ENCODE measurements around the gene UHRF2.

DNA sequence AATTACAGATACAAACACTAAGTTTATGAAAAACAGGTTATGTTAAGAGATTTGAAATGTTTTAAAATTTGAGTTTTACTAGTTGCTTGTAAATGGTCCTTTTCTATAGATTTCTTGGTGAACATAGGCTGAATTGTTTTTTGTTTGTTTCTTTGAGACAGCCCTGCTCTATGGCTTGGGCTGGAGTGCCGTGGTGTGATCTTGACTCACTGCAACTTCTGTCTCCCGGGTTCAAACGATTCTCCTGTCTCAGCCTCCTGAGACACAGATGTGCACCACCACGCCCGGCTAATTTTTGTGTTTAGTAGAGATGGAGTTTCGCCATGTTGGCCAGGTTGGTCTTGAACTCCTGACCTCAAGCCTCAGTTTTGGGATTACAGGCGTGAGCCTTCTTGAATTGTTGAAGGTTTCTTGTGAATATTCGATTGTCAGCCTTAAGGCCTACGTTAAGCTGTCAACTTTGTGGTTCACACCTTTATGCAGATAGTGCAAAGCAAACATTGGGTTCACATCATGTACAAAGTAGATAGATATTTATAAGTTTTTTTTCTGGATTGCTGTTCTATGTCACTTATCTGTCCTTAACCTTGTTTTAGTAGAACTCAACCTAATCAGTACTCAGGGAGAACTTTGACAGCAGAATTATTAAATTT is 26.2 kb downstream of the UHRF2 start:
- TF ChIP-seq, protein P1, sequence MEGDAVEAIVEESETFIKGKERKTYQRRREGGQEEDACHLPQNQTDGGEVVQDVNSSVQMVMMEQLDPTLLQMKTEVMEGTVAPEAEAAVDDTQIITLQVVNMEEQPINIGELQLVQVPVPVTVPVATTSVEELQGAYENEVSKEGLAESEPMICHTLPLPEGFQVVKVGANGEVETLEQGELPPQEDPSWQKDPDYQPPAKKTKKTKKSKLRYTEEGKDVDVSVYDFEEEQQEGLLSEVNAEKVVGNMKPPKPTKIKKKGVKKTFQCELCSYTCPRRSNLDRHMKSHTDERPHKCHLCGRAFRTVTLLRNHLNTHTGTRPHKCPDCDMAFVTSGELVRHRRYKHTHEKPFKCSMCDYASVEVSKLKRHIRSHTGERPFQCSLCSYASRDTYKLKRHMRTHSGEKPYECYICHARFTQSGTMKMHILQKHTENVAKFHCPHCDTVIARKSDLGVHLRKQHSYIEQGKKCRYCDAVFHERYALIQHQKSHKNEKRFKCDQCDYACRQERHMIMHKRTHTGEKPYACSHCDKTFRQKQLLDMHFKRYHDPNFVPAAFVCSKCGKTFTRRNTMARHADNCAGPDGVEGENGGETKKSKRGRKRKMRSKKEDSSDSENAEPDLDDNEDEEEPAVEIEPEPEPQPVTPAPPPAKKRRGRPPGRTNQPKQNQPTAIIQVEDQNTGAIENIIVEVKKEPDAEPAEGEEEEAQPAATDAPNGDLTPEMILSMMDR (IDR thresholded peaks at IDR 0.05; ENCODE audit: extremely low read depth in 1 of 2, insufficient read depth in 1 of 2, low read depth in 1 of 2, low read length in 2 of 2) = no peak
- no peak for TF ChIP-seq POLR2A (IDR thresholded peaks at IDR 0.05; ENCODE audit: low read depth, low read length)
